HepG2 (cell line): Measurements from ENCODE around the gene KRTAP3-3. TPM values are rescaled to one million over a fixed set of nuclear protein-coding genes. Genes with fewer than 3 reads are reported as not detected.

Experiments
- KMT2B ChIP-seq: IDR thresholded peaks from 2 replicates; pipeline ENCODE4 v1.6.1; 2016; ENCODE audit warnings: missing genetic modification reagents, missing compliant biosample characterization
- LCORL ChIP-seq, 2 experiments: fragments of 450-650 bp in 1 of 2; sonication (generic) in 1 of 2; formaldehyde crosslinking in 1 of 2; IDR thresholded peaks; 2 replicates each; pipeline versions ENCODE4 v1.5.0 to v1.6.1; 2017 to 2020; ENCODE audit warnings: antibody characterized with exemption in 1 of 2, missing genetic modification reagents in 1 of 2
- MEIS2 ChIP-seq: sonication (generic); formaldehyde crosslinking; IDR thresholded peaks from 2 replicates; pipeline ENCODE4 v1.9.0; 2021; ENCODE audit warnings: mild to moderate bottlenecking, missing genetic modification reagents
- MIER2 ChIP-seq: IDR thresholded peaks from 2 replicates; pipeline ENCODE4 v1.6.1; 2016; ENCODE audit warnings: missing biosample characterization, missing genetic modification reagents
- NCOA2 ChIP-seq: sonication (generic); formaldehyde crosslinking; IDR thresholded peaks from 2 replicates; pipeline ENCODE4 v1.8.0; 2022; ENCODE audit warnings: inconsistent platforms
- PHF20 ChIP-seq: sonication (generic); formaldehyde crosslinking; IDR thresholded peaks from 2 replicates; pipeline ENCODE4 v1.5.0; 2020; ENCODE audit warnings: mild to moderate bottlenecking, missing genetic modification reagents
- RAD21 ChIP-seq: fragments of 450-650 bp; formaldehyde crosslinking; IDR thresholded peaks from 2 replicates; pipeline ENCODE4 v1.5.0; 2020; ENCODE audit warnings: mild to moderate bottlenecking
- RBFOX2 ChIP-seq: fragments of 200-400 bp; formaldehyde crosslinking; IDR thresholded peaks from 2 replicates; pipeline ENCODE4 v1.6.1; 2017; ENCODE audit warnings: low read depth, mild to moderate bottlenecking, low read length
- TMF1 ChIP-seq: sonication (generic); formaldehyde crosslinking; IDR thresholded peaks from 2 replicates; pipeline ENCODE4 v1.8.1; 2022; ENCODE audit warnings: low read depth, missing genetic modification reagents
- ZNF331 ChIP-seq: sonication (generic); formaldehyde crosslinking; IDR thresholded peaks from 2 replicates; pipeline ENCODE4 v1.4.0; 2020; ENCODE audit warnings: missing genetic modification reagents
- ZNF431 ChIP-seq: sonication (generic); formaldehyde crosslinking; IDR thresholded peaks from 2 replicates; pipeline ENCODE4 v1.9.0; 2022; ENCODE audit warnings: missing genetic modification reagents, low read depth, mild to moderate bottlenecking, borderline replicate concordance
- ZNF557 ChIP-seq: sonication (generic); formaldehyde crosslinking; IDR thresholded peaks from 2 replicates; pipeline ENCODE4 v1.4.0; 2020; ENCODE audit warnings: missing genetic modification reagents
- ZNF713 ChIP-seq: sonication (generic); formaldehyde crosslinking; IDR thresholded peaks from 2 replicates; pipeline ENCODE4 v1.4.0; 2020; ENCODE audit warnings: mild to moderate bottlenecking, missing genetic modification reagents
- polyA plus RNA-seq, 8 experiments: library from polyadenylated mRNA; depleted of rRNA in 3 of 8; stranded (reverse) in 7 of 8; unstranded in 1 of 8; fragments of >200 nt; fragmentation: Illumina TruSeq in 4 of 8; extraction: Trizol in 4 of 8; gene quantifications; 2 replicates each; pipeline versions ENCODE4 v1.2.1 to v1.2.3, GENCODE V29; 2011 to 2016; ENCODE audit warnings: low read depth in 4 of 8, missing spikeins in 1 of 8, mixed read lengths in 1 of 8; ENCODE audit not compliant: insufficient read depth in 1 of 8
- total RNA-seq, 5 experiments: library from RNA; depleted of rRNA; stranded (reverse); fragments of >200 nt; fragmentation: Illumina TruSeq; extraction: Trizol; gene quantifications; 2 replicates each; pipeline ENCODE4 v1.2.3, GENCODE V29; 2016; ENCODE audit warnings: low read depth in 1 of 5
- TF ChIP-seq, protein P1 (sequence below): sonication (generic); formaldehyde crosslinking; conservative IDR thresholded peaks from 2 replicates; pipeline ENCODE4 v1.8.0; 2022; ENCODE audit warnings: missing genetic modification reagents
- TF ChIP-seq, protein P2 (sequence below): sonication (generic); formaldehyde crosslinking; IDR thresholded peaks from 2 replicates; pipeline ENCODE4 v1.8.1; 2022; ENCODE audit warnings: mild to moderate bottlenecking, missing genetic modification reagents
- TF ChIP-seq, protein P3 (sequence below): sonication (generic); formaldehyde crosslinking; IDR thresholded peaks from 2 replicates; pipeline ENCODE4 v1.5.1; 2020; ENCODE audit warnings: missing genetic modification reagents, mild to moderate bottlenecking, borderline replicate concordance
- TF ChIP-seq, protein P4 (sequence below): sonication (generic); formaldehyde crosslinking; IDR thresholded peaks from 2 replicates; pipeline ENCODE4 v1.4.0; 2020; ENCODE audit warnings: missing genetic modification reagents
- TF ChIP-seq, protein P5 (sequence below): sonication (generic); formaldehyde crosslinking; IDR thresholded peaks from 2 replicates; pipeline ENCODE4 v1.8.1; 2023; ENCODE audit warnings: mild to moderate bottlenecking, missing genetic modification reagents, borderline replicate concordance
- TF ChIP-seq, protein P6 (sequence below): sonication (generic); formaldehyde crosslinking; conservative IDR thresholded peaks from 2 replicates; pipeline ENCODE4 v1.8.1; 2023; ENCODE audit warnings: missing genetic modification reagents
- TF ChIP-seq, protein P7 (sequence below): sonication (generic); formaldehyde crosslinking; IDR thresholded peaks from 2 replicates; pipeline ENCODE4 v1.5.1; 2020; ENCODE audit warnings: missing genetic modification reagents, mild to moderate bottlenecking, borderline replicate concordance

Gene KRTAP3-3
- total and polyA plus RNA-seq, 2 of the 13 experiments (the other 11 are each of a cell fraction or from before 2014, with no cell fraction given): not detected

DNA sequence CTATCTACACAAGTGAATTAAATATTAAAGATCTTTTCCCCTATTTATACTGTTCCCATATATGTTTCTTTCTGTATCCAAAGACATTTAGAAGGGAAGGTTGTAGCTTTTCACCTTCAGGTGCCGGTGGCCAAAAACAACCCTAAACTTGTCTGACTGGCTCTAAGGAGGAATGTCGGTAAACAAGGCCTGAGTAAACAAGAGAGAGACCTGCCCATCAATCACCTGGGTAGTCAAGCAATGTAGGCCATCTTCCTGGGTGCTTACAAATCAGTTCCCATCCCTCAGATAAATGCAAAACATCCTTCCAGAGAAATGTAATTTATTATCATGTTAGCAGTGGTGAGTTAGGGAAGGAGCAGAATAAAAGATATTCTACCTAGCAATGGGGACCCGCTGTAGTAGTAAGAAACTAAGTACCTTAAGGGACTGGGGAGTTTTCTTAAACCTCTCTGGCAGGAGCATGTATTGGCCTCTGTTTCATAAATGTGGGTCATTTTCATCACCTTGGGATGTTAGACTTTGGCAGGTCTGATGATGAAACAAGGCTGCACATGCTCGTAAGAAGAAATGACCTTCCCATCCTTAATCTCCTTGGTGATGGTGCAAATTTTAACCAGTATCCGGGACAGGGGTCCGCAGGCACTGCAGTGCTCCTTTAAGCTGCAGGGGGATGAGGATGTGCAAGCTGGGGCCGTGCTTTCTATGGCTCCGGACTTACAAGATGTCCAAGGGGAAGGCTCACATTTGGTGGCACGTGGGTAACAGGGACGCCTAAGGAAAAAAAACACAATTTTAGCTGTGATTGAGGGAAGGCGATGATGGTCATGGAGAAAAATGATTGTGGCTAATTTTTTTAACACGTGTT is 35.6 kb downstream of the KRTAP3-3 start (continued):
- TF ChIP-seq, protein P1, sequence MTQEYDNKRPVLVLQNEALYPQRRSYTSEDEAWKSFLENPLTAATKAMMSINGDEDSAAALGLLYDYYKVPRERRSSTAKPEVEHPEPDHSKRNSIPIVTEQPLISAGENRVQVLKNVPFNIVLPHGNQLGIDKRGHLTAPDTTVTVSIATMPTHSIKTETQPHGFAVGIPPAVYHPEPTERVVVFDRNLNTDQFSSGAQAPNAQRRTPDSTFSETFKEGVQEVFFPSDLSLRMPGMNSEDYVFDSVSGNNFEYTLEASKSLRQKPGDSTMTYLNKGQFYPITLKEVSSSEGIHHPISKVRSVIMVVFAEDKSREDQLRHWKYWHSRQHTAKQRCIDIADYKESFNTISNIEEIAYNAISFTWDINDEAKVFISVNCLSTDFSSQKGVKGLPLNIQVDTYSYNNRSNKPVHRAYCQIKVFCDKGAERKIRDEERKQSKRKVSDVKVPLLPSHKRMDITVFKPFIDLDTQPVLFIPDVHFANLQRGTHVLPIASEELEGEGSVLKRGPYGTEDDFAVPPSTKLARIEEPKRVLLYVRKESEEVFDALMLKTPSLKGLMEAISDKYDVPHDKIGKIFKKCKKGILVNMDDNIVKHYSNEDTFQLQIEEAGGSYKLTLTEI (CRISPR knock-in tag): no peak
- TF ChIP-seq, protein P2, sequence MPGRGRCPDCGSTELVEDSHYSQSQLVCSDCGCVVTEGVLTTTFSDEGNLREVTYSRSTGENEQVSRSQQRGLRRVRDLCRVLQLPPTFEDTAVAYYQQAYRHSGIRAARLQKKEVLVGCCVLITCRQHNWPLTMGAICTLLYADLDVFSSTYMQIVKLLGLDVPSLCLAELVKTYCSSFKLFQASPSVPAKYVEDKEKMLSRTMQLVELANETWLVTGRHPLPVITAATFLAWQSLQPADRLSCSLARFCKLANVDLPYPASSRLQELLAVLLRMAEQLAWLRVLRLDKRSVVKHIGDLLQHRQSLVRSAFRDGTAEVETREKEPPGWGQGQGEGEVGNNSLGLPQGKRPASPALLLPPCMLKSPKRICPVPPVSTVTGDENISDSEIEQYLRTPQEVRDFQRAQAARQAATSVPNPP (CRISPR knock-in tag): no peak
- TF ChIP-seq ZNF713 (CRISPR knock-in tag) (no peak), KMT2B (peak; percentile 43; the same call in 1 of the 2 replicates), RBFOX2 (no peak), MIER2 (CRISPR knock-in tag) (no peak), MEIS2 (CRISPR knock-in tag) (peak; percentile 100), LCORL (IDR thresholded peaks at IDR 0.05) (peak; percentile 73; the same call in 1 of the 2 replicates), LCORL (CRISPR knock-in tag; IDR thresholded peaks at IDR 0.05) (peak; percentile 90), PHF20 (CRISPR knock-in tag) (no peak), ZNF431 (CRISPR knock-in tag) (no peak), TMF1 (CRISPR knock-in tag) (no peak), ZNF331 (CRISPR knock-in tag) (peak; percentile 83), NCOA2 (CRISPR knock-in tag) (peak; percentile 91), RAD21 (no peak), ZNF557 (CRISPR knock-in tag) (0 out of 2 replicates have a peak, but pooled peaks have one; percentile 67)
- TF ChIP-seq, protein P3, sequence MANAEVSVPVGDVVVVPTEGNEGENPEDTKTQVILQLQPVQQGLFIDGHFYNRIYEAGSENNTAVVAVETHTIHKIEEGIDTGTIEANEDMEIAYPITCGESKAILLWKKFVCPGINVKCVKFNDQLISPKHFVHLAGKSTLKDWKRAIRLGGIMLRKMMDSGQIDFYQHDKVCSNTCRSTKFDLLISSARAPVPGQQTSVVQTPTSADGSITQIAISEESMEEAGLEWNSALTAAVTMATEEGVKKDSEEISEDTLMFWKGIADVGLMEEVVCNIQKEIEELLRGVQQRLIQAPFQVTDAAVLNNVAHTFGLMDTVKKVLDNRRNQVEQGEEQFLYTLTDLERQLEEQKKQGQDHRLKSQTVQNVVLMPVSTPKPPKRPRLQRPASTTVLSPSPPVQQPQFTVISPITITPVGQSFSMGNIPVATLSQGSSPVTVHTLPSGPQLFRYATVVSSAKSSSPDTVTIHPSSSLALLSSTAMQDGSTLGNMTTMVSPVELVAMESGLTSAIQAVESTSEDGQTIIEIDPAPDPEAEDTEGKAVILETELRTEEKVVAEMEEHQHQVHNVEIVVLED (CRISPR knock-in tag): no peak
- TF ChIP-seq, protein P4, sequence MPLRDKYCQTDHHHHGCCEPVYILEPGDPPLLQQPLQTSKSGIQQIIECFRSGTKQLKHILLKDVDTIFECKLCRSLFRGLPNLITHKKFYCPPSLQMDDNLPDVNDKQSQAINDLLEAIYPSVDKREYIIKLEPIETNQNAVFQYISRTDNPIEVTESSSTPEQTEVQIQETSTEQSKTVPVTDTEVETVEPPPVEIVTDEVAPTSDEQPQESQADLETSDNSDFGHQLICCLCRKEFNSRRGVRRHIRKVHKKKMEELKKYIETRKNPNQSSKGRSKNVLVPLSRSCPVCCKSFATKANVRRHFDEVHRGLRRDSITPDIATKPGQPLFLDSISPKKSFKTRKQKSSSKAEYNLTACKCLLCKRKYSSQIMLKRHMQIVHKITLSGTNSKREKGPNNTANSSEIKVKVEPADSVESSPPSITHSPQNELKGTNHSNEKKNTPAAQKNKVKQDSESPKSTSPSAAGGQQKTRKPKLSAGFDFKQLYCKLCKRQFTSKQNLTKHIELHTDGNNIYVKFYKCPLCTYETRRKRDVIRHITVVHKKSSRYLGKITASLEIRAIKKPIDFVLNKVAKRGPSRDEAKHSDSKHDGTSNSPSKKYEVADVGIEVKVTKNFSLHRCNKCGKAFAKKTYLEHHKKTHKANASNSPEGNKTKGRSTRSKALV: no peak
- TF ChIP-seq, protein P5, sequence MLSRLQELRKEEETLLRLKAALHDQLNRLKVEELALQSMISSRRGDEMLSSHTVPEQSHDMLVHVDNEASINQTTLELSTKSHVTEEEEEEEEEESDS: no peak
- TF ChIP-seq, protein P6, sequence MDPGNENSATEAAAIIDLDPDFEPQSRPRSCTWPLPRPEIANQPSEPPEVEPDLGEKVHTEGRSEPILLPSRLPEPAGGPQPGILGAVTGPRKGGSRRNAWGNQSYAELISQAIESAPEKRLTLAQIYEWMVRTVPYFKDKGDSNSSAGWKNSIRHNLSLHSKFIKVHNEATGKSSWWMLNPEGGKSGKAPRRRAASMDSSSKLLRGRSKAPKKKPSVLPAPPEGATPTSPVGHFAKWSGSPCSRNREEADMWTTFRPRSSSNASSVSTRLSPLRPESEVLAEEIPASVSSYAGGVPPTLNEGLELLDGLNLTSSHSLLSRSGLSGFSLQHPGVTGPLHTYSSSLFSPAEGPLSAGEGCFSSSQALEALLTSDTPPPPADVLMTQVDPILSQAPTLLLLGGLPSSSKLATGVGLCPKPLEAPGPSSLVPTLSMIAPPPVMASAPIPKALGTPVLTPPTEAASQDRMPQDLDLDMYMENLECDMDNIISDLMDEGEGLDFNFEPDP (CRISPR knock-in tag): no peak
- TF ChIP-seq, protein P7, sequence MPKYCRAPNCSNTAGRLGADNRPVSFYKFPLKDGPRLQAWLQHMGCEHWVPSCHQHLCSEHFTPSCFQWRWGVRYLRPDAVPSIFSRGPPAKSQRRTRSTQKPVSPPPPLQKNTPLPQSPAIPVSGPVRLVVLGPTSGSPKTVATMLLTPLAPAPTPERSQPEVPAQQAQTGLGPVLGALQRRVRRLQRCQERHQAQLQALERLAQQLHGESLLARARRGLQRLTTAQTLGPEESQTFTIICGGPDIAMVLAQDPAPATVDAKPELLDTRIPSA: no peak
